HEK293 (cell line): ENCODE results near the gene SNRNP70.

ENCODE experiments used
- CTCF ChIA-PET: fragments of 350-600 bp; formaldehyde crosslinking; extraction: SDS; loops from one replicate; lab custom pipeline; 2021; ENCODE audit warnings: antibody characterized with exemption; lab: Yijun Ruan, JAX
- POLR2A ChIA-PET: fragments of 300-600 bp; formaldehyde crosslinking; extraction: SDS; loops from one replicate; lab custom pipeline; 2020; ENCODE audit warnings: antibody characterized with exemption, inconsistent platforms; lab: Yijun Ruan, JAX
- H3K27ac ChIP-seq: fragments of 200-500 bp; sonication (Bioruptor generic); 2 replicates; pipeline ENCODE4 v1.5.1; 2014; ENCODE audit warnings: low read depth, low read length, control low read depth, inconsistent platforms; ENCODE audit errors: extremely low read depth
- H3K36me3 ChIP-seq, 2 experiments: fragments of 200-500 bp in 1 of 2; sonication (Bioruptor generic) in 1 of 2; 1 replicate in 1 of 2; 2 replicates in 1 of 2; pipeline ENCODE4 v1.5.1; 2014 to 2017; ENCODE audit warnings: inconsistent platforms in 2 of 2, low read length in 2 of 2; ENCODE audit not compliant: control insufficient read depth in 2 of 2, insufficient read depth in 1 of 2
- H3K4me1 ChIP-seq: fragments of 200-500 bp; sonication (Bioruptor generic); 2 replicates; pipeline ENCODE4 v1.5.1; 2014; ENCODE audit warnings: mild to moderate bottlenecking, low read length, inconsistent platforms; ENCODE audit not compliant: control insufficient read depth, insufficient read depth
- H3K4me3 ChIP-seq: 2 replicates; pipeline ENCODE4 v1.5.1; 2011; ENCODE audit warnings: low read depth, mild to moderate bottlenecking, control low read depth, low read length, moderate library complexity
- H3K9me3 ChIP-seq: fragments of 200-500 bp; sonication (Bioruptor generic); 2 replicates; pipeline ENCODE4 v1.5.1; 2014; ENCODE audit warnings: low read depth, low read length, inconsistent platforms; ENCODE audit not compliant: control insufficient read depth, insufficient read depth
- GLIS2 ChIP-seq: fragments of 450-650 bp; formaldehyde crosslinking; IDR thresholded peaks from 2 replicates; pipeline ENCODE4 v1.5.1; 2016; ENCODE audit warnings: missing biosample characterization, missing genetic modification characterization
- INSM2 ChIP-seq: fragments of 450-650 bp; formaldehyde crosslinking; IDR thresholded peaks from 2 replicates; pipeline ENCODE4 v1.5.1; 2016; ENCODE audit warnings: missing biosample characterization, missing genetic modification characterization
- REPIN1 ChIP-seq: fragments of 450-650 bp; formaldehyde crosslinking; IDR thresholded peaks from 2 replicates; pipeline ENCODE4 v1.5.1; 2017; ENCODE audit warnings: missing biosample characterization, missing genetic modification characterization, low read depth
- TRIM28 ChIP-seq: IDR thresholded peaks from 2 replicates; pipeline ENCODE4 v1.6.1; 2011; ENCODE audit warnings: low read length, control low read depth, borderline replicate concordance
- ZFP41 ChIP-seq: fragments of 450-650 bp; formaldehyde crosslinking; IDR thresholded peaks from 2 replicates; pipeline ENCODE4 v1.5.1; 2016; ENCODE audit warnings: missing biosample characterization, missing genetic modification characterization, borderline replicate concordance
- ZFP69B ChIP-seq: fragments of 450-650 bp; formaldehyde crosslinking; IDR thresholded peaks from 2 replicates; pipeline ENCODE4 v1.5.1; 2016; ENCODE audit warnings: missing biosample characterization, missing genetic modification characterization
- ZNF501 ChIP-seq: fragments of 450-650 bp; formaldehyde crosslinking; IDR thresholded peaks from 2 replicates; pipeline ENCODE4 v1.5.1; 2016; ENCODE audit warnings: missing biosample characterization, missing genetic modification characterization
- ZNF521 ChIP-seq: fragments of 450-650 bp; formaldehyde crosslinking; IDR thresholded peaks from 2 replicates; pipeline ENCODE4 v1.5.1; 2017; ENCODE audit warnings: missing biosample characterization, mild to moderate bottlenecking, missing genetic modification characterization
- ZNF560 ChIP-seq: fragments of 450-650 bp; formaldehyde crosslinking; IDR thresholded peaks from 2 replicates; pipeline ENCODE4 v1.5.1; 2017; ENCODE audit warnings: missing biosample characterization, missing genetic modification characterization, borderline replicate concordance
- ZNF621 ChIP-seq: fragments of 450-650 bp; formaldehyde crosslinking; IDR thresholded peaks from 2 replicates; pipeline ENCODE4 v1.5.1; 2017; ENCODE audit warnings: missing biosample characterization, missing genetic modification characterization
- ZNF629 ChIP-seq: fragments of 450-650 bp; formaldehyde crosslinking; IDR thresholded peaks from 2 replicates; pipeline ENCODE4 v1.5.1; 2017; ENCODE audit warnings: missing biosample characterization, missing genetic modification characterization
- TF ChIP-seq, protein P1 (sequence below): fragments of 450-650 bp; formaldehyde crosslinking; IDR thresholded peaks from 2 replicates; pipeline ENCODE4 v1.5.1; 2016; ENCODE audit warnings: missing biosample characterization, missing genetic modification characterization
- TF ChIP-seq, protein P2 (sequence below): fragments of 450-650 bp; formaldehyde crosslinking; IDR thresholded peaks from 2 replicates; pipeline ENCODE4 v1.5.1; 2017; ENCODE audit warnings: missing biosample characterization, missing genetic modification characterization

SNRNP70 gene

GRCh38 chr19:49101160-49101559, 15.9 kb downstream of the SNRNP70 start:
- Histone ChIP-seq H3K36me3 (peaks cover 79 to 94% of the 10 kb centered on the region in 2 experiments), H3K9me3 (no peaks in the 10 kb centered on the region), H3K4me1 (peaks cover 5% of the 10 kb centered on the region), H3K4me3 (no peak overlapping the region), H3K27ac (no peak overlapping the region)
- ChIA-PET CTCF (interaction anchor here (1.8 to 7.1 kb wide), 2 partner anchors 13 to 108 kb away, joined by 7 to 105 read pairs; partner anchors contain the start of gene LIN7B), POLR2A (interaction anchor here (2.6 kb wide), 1 partner anchor 13 kb away, joined by 10 read pairs; the partner anchor contains the start of gene LIN7B)
- TF ChIP-seq TRIM28 = no peak
- TF ChIP-seq ZNF560 = no peak
- TF ChIP-seq ZNF621 (tag by site-specific recombination) = no peak
- TF ChIP-seq, protein P1, sequence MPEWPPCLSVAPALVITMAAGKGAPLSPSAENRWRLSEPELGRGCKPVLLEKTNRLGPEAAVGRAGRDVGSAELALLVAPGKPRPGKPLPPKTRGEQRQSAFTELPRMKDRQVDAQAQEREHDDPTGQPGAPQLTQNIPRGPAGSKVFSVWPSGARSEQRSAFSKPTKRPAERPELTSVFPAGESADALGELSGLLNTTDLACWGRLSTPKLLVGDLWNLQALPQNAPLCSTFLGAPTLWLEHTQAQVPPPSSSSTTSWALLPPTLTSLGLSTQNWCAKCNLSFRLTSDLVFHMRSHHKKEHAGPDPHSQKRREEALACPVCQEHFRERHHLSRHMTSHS (tag by site-specific recombination) = no peak
- no peak for TF ChIP-seq ZNF629
- TF ChIP-seq ZNF521 = no peak
- no peak for TF ChIP-seq REPIN1 (tag by site-specific recombination)
- TF ChIP-seq ZFP41 (tag by site-specific recombination) = no peak
- TF ChIP-seq, protein P2, sequence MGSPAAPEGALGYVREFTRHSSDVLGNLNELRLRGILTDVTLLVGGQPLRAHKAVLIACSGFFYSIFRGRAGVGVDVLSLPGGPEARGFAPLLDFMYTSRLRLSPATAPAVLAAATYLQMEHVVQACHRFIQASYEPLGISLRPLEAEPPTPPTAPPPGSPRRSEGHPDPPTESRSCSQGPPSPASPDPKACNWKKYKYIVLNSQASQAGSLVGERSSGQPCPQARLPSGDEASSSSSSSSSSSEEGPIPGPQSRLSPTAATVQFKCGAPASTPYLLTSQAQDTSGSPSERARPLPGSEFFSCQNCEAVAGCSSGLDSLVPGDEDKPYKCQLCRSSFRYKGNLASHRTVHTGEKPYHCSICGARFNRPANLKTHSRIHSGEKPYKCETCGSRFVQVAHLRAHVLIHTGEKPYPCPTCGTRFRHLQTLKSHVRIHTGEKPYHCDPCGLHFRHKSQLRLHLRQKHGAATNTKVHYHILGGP (tag by site-specific recombination) = no peak

DNA sequence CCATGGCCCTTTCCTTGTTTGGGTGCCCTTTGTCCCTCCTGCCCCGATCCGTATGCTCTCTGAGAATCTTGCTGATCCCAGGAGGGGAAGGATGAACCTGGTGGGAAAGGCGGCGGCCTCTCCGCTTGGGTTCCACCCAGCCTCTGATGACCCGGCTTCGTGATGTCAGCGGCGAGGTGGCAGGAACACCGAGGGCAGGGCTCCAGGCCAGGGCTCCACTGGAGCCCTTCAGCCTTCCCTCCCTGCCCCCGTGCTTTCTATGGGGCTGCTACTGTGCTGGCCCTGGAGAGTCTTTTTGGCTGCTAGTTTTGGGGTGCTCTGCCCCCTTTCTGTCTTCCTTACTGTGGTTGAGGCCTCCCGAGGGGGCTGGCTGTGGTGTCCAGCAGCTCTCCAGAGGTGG, 17.1 kb downstream of the SNRNP70 start:
- Histone ChIP-seq H3K36me3 (peaks cover 75 to 94% of the 10 kb centered on the region in 2 experiments), H3K27ac (no peak overlapping the region), H3K9me3 (no peaks in the 10 kb centered on the region), H3K4me1 (peaks cover 3% of the 10 kb centered on the region), H3K4me3 (no peak overlapping the region)
- POLR2A ChIA-PET = interaction anchor here (0.6 kb wide), 1 partner anchor 126 kb away, joined by 4 read pairs; no protein-coding TSS in a partner anchor
- TF ChIP-seq ZNF501 (tag by site-specific recombination) (no peak), INSM2 (tag by site-specific recombination) (no peak), ZFP69B (tag by site-specific recombination) (no peak)
- CTCF ChIA-PET = interaction anchor here (0.5 to 1.9 kb wide), 4 partner anchors 97 to 126 kb away, joined by 3 to 5 read pairs (median 4); no protein-coding TSS in a partner anchor

GRCh38 chr19:49103331-49104085, 18.3 kb downstream of the SNRNP70 start:
- POLR2A ChIA-PET = interaction anchor here (0.6 kb wide), 1 partner anchor 766 kb away, joined by 5 read pairs; no protein-coding TSS in a partner anchor

More at GRCh38 chr19:49103331-49104085, 18.3 kb downstream of the SNRNP70 start:
- H3K9me3 ChIP-seq = no peaks in the 10 kb centered on the region
- peaks cover 82 to 94% of the 10 kb centered on the region in 2 experiments for H3K36me3 ChIP-seq
- TF ChIP-seq, protein P1 (tag by site-specific recombination) = no peak
- TF ChIP-seq GLIS2 = 0 out of 2 replicates have a peak, but pooled peaks have one; percentile 23
- H3K4me1 ChIP-seq = no peaks in the 10 kb centered on the region
- H3K27ac ChIP-seq = 0 out of 2 replicates have a peak overlapping the region, but pooled peaks have one; percentile 9
- no peak overlapping the region for H3K4me3 ChIP-seq
- CTCF ChIA-PET = interaction anchor here (0.6 to 1.9 kb wide), 3 partner anchors 11 to 95 kb away, joined by 3 to 5 read pairs (median 3); no protein-coding TSS in a partner anchor
